Measurements from ENCODE around the gene SF3A1. TPM values are rescaled to one million over a fixed set of nuclear protein-coding genes. Genes with fewer than 3 reads are reported as not detected.

The SF3A1 gene
- polyA plus RNA-seq, 1 donor from 2014 or later, result 14.4 TPM

GRCh38 chr22:30302810-30303138 lies 53.9 kb downstream of the SF3A1 start:
- Histone ChIP-seq H3K9me3 (ENCODE audit: low read length) (no peaks in the 10 kb centered on the region), H3K9me2 (ENCODE audit: insufficient read depth, low read length) (no peaks in the 10 kb centered on the region), H3K9ac (ENCODE audit: low read length) (no peak overlapping the region), H3K79me2 (replicated peaks; ENCODE audit: insufficient read depth, low read length) (no peaks in the 10 kb centered on the region), H4K20me1 (ENCODE audit: insufficient read depth) (no peaks in the 10 kb centered on the region), H2AFZ (ENCODE audit: low read depth, low read length) (no peak overlapping the region), H3K27me3 (ENCODE audit: insufficient read depth, low read depth, low read length) (no peaks in the 10 kb centered on the region), H3F3A (ENCODE audit: insufficient read depth, low read length, poor library complexity, severe bottlenecking) (no peaks in the 10 kb centered on the region), H3K4me2 (ENCODE audit: low read length) (no peak overlapping the region), H3K36me3 (ENCODE audit: insufficient read depth, low read length) (no peaks in the 10 kb centered on the region), H3K27ac (ENCODE audit: low read length) (no peak overlapping the region), H3K4me3 (ENCODE audit: low read length) (no peak overlapping the region)
- no peak for TF ChIP-seq MXI1 (conservative IDR thresholded peaks at IDR 0.05; ENCODE audit: poor library complexity, severe bottlenecking)
- TF ChIP-seq TAF1 (IDR thresholded peaks at IDR 0.05; ENCODE audit: low read depth), result no peak
- TF ChIP-seq POLR2AphosphoS5 (IDR thresholded peaks at IDR 0.05), result no peak
- TF ChIP-seq EP300 (conservative IDR thresholded peaks at IDR 0.05; ENCODE audit: poor library complexity, severe bottlenecking), result no peak
- TF ChIP-seq EZH2 (IDR thresholded peaks at IDR 0.05; ENCODE audit: borderline replicate concordance, insufficient read depth, low read length, poor library complexity, severe bottlenecking), result no peak
- TF ChIP-seq RAD21 (conservative IDR thresholded peaks at IDR 0.05), result no peak
- no peak for TF ChIP-seq CTCF (IDR thresholded peaks at IDR 0.05; ENCODE audit: poor library complexity, severe bottlenecking)
- no peak for TF ChIP-seq SMC3 (conservative IDR thresholded peaks at IDR 0.05; ENCODE audit: poor library complexity)
- TF ChIP-seq REST (IDR thresholded peaks at IDR 0.05; ENCODE audit: borderline replicate concordance), result no peak

GRCh38 chr22:30301995-30302809 lies 54.5 kb downstream of the SF3A1 start:
- TF ChIP-seq TAF1 (IDR thresholded peaks at IDR 0.05; ENCODE audit: low read depth) (no peak), RAD21 (conservative IDR thresholded peaks at IDR 0.05) (no peak), EZH2 (IDR thresholded peaks at IDR 0.05; ENCODE audit: borderline replicate concordance, insufficient read depth, low read length, poor library complexity, severe bottlenecking) (no peak), MXI1 (conservative IDR thresholded peaks at IDR 0.05; ENCODE audit: poor library complexity, severe bottlenecking) (no peak), EP300 (conservative IDR thresholded peaks at IDR 0.05; ENCODE audit: poor library complexity, severe bottlenecking) (no peak), REST (IDR thresholded peaks at IDR 0.05; ENCODE audit: borderline replicate concordance) (no peak), POLR2AphosphoS5 (IDR thresholded peaks at IDR 0.05) (no peak), CTCF (IDR thresholded peaks at IDR 0.05; ENCODE audit: poor library complexity, severe bottlenecking) (no peak), SMC3 (conservative IDR thresholded peaks at IDR 0.05; ENCODE audit: poor library complexity) (no peak)
- no peaks in the 10 kb centered on the region for H4K20me1 ChIP-seq (ENCODE audit: insufficient read depth)
- H3F3A ChIP-seq (ENCODE audit: insufficient read depth, low read length, poor library complexity, severe bottlenecking), result no peaks in the 10 kb centered on the region
- H3K4me3 ChIP-seq (ENCODE audit: low read length), result no peak overlapping the region
- H3K9me2 ChIP-seq (ENCODE audit: insufficient read depth, low read length), result no peaks in the 10 kb centered on the region
- H2AFZ ChIP-seq (ENCODE audit: low read depth, low read length), result no peak overlapping the region
- H3K36me3 ChIP-seq (ENCODE audit: insufficient read depth, low read length), result no peaks in the 10 kb centered on the region
- H3K9me3 ChIP-seq (ENCODE audit: low read length), result no peaks in the 10 kb centered on the region
- no peak overlapping the region for H3K27ac ChIP-seq (ENCODE audit: low read length)
- no peaks in the 10 kb centered on the region for H3K79me2 ChIP-seq (replicated peaks; ENCODE audit: insufficient read depth, low read length)
- H3K4me2 ChIP-seq (ENCODE audit: low read length), result no peak overlapping the region
- no peak overlapping the region for H3K9ac ChIP-seq (ENCODE audit: low read length)
- no peaks in the 10 kb centered on the region for H3K27me3 ChIP-seq (ENCODE audit: insufficient read depth, low read depth, low read length)
